ENCODE results near the gene ITGBL1.

DNA sequence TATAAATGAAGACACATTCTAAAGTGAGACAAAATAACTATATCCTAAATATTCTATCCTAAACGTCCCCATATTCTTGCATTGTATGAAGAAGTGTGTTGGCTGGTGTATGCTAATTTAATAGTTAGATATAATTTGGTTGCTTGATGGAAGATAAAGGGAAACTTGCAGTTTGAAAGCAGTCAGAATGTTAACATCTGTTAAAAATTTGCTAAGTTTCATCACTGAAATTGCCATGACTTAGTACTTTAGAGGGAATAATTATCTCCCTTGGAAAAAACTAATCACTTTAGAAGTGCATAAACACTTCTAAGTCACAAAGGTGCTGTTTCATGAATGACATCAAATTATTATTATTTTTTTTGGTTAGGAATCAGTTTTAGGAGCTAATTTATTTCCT is 61.6 kb downstream of the ITGBL1 start:
- TF ChIP-seq, protein P1, sequence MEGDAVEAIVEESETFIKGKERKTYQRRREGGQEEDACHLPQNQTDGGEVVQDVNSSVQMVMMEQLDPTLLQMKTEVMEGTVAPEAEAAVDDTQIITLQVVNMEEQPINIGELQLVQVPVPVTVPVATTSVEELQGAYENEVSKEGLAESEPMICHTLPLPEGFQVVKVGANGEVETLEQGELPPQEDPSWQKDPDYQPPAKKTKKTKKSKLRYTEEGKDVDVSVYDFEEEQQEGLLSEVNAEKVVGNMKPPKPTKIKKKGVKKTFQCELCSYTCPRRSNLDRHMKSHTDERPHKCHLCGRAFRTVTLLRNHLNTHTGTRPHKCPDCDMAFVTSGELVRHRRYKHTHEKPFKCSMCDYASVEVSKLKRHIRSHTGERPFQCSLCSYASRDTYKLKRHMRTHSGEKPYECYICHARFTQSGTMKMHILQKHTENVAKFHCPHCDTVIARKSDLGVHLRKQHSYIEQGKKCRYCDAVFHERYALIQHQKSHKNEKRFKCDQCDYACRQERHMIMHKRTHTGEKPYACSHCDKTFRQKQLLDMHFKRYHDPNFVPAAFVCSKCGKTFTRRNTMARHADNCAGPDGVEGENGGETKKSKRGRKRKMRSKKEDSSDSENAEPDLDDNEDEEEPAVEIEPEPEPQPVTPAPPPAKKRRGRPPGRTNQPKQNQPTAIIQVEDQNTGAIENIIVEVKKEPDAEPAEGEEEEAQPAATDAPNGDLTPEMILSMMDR (conservative IDR thresholded peaks at IDR 0.05; ENCODE audit: low read depth, low read length): no peak
- no peak for TF ChIP-seq EZH2phosphoT487 (IDR thresholded peaks at IDR 0.05; ENCODE audit: borderline replicate concordance, low read length)
